OCI-LY1 (cell line): ENCODE data around the gene BMF.

Experiments used
- CTCF ChIP-seq: fragments of 200-600 bp; sonication (generic), shearing (Covaris generic); IDR thresholded peaks from 2 replicates; pipeline ENCODE4 v1.5.1; 2017; ENCODE audit warnings: mild to moderate bottlenecking, antibody characterized with exemption, low read length, moderate library complexity, mixed read lengths
- EZH2 ChIP-seq: fragments of 200-600 bp; sonication (generic), shearing (Covaris generic); IDR thresholded peaks from 2 replicates; pipeline ENCODE4 v1.8.0; 2017; ENCODE audit warnings: borderline replicate concordance, mixed run types, mild to moderate bottlenecking, antibody characterized with exemption, low read length, moderate library complexity, mixed read lengths

DNA sequence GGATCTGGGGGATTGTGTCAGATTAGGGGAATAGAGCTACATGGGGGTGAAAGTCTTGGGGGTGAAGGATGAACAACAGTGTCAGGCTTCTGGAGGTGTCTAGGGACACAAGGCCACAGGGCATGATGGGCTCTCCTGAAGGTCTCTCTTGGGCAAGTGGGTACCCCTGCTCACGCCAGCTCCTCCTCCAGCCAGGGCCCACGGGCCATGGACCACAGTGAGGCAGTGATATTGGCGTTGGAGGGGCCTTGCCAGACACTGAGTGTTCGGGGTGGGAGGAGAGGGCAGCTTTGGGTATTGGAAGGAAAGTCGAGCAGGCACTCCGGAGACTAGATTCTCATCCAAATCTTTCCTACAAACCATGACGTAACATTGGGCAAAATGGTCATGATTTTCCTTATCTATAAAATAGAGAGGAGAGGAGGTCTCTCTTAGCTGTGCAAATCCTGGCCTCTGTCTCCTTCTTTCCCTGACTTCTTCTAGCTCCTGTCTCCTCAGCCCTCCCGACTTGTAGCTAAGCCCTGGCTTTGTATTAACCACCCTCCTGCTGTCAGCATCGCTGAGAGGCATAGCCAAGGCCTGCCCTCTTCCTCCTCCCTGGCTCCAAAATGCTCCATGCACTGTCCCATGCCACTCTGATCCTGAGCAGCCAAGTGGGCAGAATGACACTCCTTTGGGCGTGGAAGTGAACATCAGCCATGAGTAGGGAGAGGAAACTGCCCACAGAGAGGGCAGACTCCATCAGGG lies 45.7 kb downstream of the BMF start:
- TF ChIP-seq CTCF (no peak), EZH2 (no peak)
